ENCODE measurements around the gene LMAN2L. TPM values are rescaled to one million over a fixed set of nuclear protein-coding genes. Genes with fewer than 3 reads are reported as not detected.

The LMAN2L gene
- total and polyA plus RNA-seq, 2 of the 8 experiments (the other 6 are each of a cell fraction or from before 2014, with no cell fraction given), result 14.3 to 17.6 TPM

- peaks cover 10 to 62% (median 45%) of the 10 kb centered on the region in 4 experiments; a peak in 6 of 8 replicates for H3K36me3 ChIP-seq (ENCODE audit: control insufficient read depth in 2 of 4, insufficient read depth in 4 of 4, low read length in 3 of 4)
- no peak overlapping the region for H4K91ac ChIP-seq (replicated peaks; ENCODE audit: insufficient read length, low read length)
- no peak overlapping the region for H3K4me3 ChIP-seq (ENCODE audit: extremely low read depth in 1 of 4, insufficient read depth in 2 of 4, low read depth in 3 of 4, low read length in 4 of 4)
- peaks cover 0 to 3% of the 10 kb centered on the region in 2 experiments for H4K20me1 ChIP-seq (replicated peaks in 1 of 2; ENCODE audit: control insufficient read depth in 1 of 2, insufficient read depth in 2 of 2, low read length in 2 of 2)
- no peak overlapping the region for H2BK120ac ChIP-seq (replicated peaks; ENCODE audit: low read depth, low read length)
- no peak overlapping the region for H3K23ac ChIP-seq (ENCODE audit: insufficient read length)
- no peak overlapping the region for H3K18ac ChIP-seq (ENCODE audit: extremely low read depth, low read length)
- no peaks in the 10 kb centered on the region for H3K4me1 ChIP-seq (replicated peaks in 1 of 4; ENCODE audit: control insufficient read depth in 3 of 4, insufficient read depth in 4 of 4, low read length in 3 of 4)
- POLR2A ChIA-PET (ENCODE audit: partially characterized antibody), result interaction anchor here (0.8 to 1.0 kb wide), 2 partner anchors 10 to 16 kb away, joined by 3 to 4 read pairs; no protein-coding TSS in a partner anchor
- no peaks in the 10 kb centered on the region for H3K79me2 ChIP-seq (ENCODE audit: control insufficient read depth in 1 of 2, insufficient read depth in 2 of 2, low read length in 2 of 2)
- H3K27ac ChIP-seq (ENCODE audit: low read depth, low read length), result no peak overlapping the region
- H2AFZ ChIP-seq (ENCODE audit: low read length), result no peak overlapping the region
- H3K4me2 ChIP-seq (ENCODE audit: insufficient read depth in 1 of 2, low read depth in 2 of 2, low read length in 2 of 2), result no peak overlapping the region
- H4K5ac ChIP-seq (ENCODE audit: insufficient read length, low read depth, low read length), result no peak overlapping the region
- no peak overlapping the region for H3K14ac ChIP-seq (ENCODE audit: insufficient read length)
- no peak overlapping the region for H3K56ac ChIP-seq (replicated peaks; ENCODE audit: insufficient read length, low read depth, low read length)
- H2BK12ac ChIP-seq (ENCODE audit: low read depth, low read length), result no peak overlapping the region
- TF ChIP-seq CHD1 (IDR thresholded peaks at IDR 0.05; ENCODE audit: low read depth, low read length), result no peak
- TF ChIP-seq GTF2F1 (IDR thresholded peaks at IDR 0.05; ENCODE audit: borderline replicate concordance, low read depth, low read length), result no peak
- no peak for TF ChIP-seq RBBP5 (IDR thresholded peaks at IDR 0.05; ENCODE audit: borderline replicate concordance, low read depth, low read length)
- H3K79me1 ChIP-seq (ENCODE audit: low read depth, low read length), result no peaks in the 10 kb centered on the region
- 94% methylated on average over 7 of the region's 7 CpGs; no CpG with 5 or more reads in 1 of the 2 experiments for WGBS, 2 experiments (ENCODE audit: extremely low coverage in 1 of 2, insufficient coverage in 1 of 2, insufficient read length in 1 of 2, insufficient replicate concordance in 2 of 2, low coverage in 1 of 2, low lambda C conversion rate in 2 of 2, missing lambda C conversion rate in 1 of 2)
- H2BK5ac ChIP-seq (ENCODE audit: low read depth, low read length), result no peak overlapping the region
- H2BK20ac ChIP-seq (ENCODE audit: low read length), result no peak overlapping the region
- CTCF ChIA-PET (ENCODE audit: partially characterized antibody), result interaction anchor here (1.1 kb wide), 1 partner anchor 9 kb away, joined by 3 read pairs; no protein-coding TSS in a partner anchor
- DNase-seq (ENCODE audit: low read depth in 1 of 2, low spot score in 2 of 2), result no peak
- H3K23me2 ChIP-seq (ENCODE audit: low read depth, low read length), result no peaks in the 10 kb centered on the region
- H3K9me3 ChIP-seq (ENCODE audit: insufficient read depth in 2 of 2, low read depth in 1 of 2, low read length in 1 of 2), result no peaks in the 10 kb centered on the region
- H3K4ac ChIP-seq (replicated peaks; ENCODE audit: insufficient read length, low read depth, low read length), result no peak overlapping the region
- no peak overlapping the region for H4K8ac ChIP-seq (ENCODE audit: extremely low read depth, insufficient read depth, low read length)
- H3K9ac ChIP-seq (replicated peaks in 1 of 4; ENCODE audit: extremely low read depth in 1 of 4, low read depth in 3 of 4, low read length in 3 of 4), result no peak overlapping the region
- no peak for FAIRE-seq
- H3K27me3 ChIP-seq (replicated peaks in 1 of 4; ENCODE audit: control insufficient read depth in 3 of 4, extremely low read depth in 1 of 4, insufficient read depth in 3 of 4, low read length in 3 of 4), result no peaks in the 10 kb centered on the region
- H2BK15ac ChIP-seq (ENCODE audit: low read length), result no peak overlapping the region
- no peak overlapping the region for H2AK5ac ChIP-seq (ENCODE audit: low read depth, low read length)
These were observed 10.1 kb downstream of the LMAN2L start for GRCh38 chr2:96729748-96730147.

Data from H1 (cell line).